RPMI8226 (cell line): ENCODE results near the gene FALEC.

Experiments used
- DNase-seq: peaks from one replicate; pipeline ENCODE4 v3.0.0-alpha.2; 2015

Gene FALEC

GRCh38 chr1:150512846-150513245, 2.7 kb upstream of the FALEC start:
- no peak for DNase-seq

- no peak for DNase-seq
Observed at GRCh38 chr1:150513351-150513791, 2.2 kb upstream of the FALEC start.

- DNase-seq: no peak
Observed at GRCh38 chr1:150514260-150514659, 1.3 kb upstream of the FALEC start.

GRCh38 chr1:150514913-150515327, 632 bp upstream of the FALEC start:
- DNase-seq: no peak

- DNase-seq: peak; percentile 21
Observed at GRCh38 chr1:150516050-150516591, 569 bp downstream of the FALEC start.

GRCh38 chr1:150516616-150517015, 1.1 kb downstream of the FALEC start:
- DNase-seq: no peak

GRCh38 chr1:150521196-150521968, 5.8 kb downstream of the FALEC start:
- DNase-seq: no peak

GRCh38 chr1:150525348-150525747, 9.8 kb downstream of the FALEC start:
- DNase-seq: no peak

GRCh38 chr1:150528196-150528595, 12.6 kb downstream of the FALEC start:
- no peak for DNase-seq

- no peak for DNase-seq
Observed at GRCh38 chr1:150529017-150529416, 13.5 kb downstream of the FALEC start.

GRCh38 chr1:150530491-150531159, 15.1 kb downstream of the FALEC start:
- DNase-seq: no peak

- DNase-seq: no peak
Observed at GRCh38 chr1:150532860-150533259, 17.3 kb downstream of the FALEC start.

GRCh38 chr1:150534002-150534401, 18.4 kb downstream of the FALEC start:
- no peak for DNase-seq

GRCh38 chr1:150535511-150536287, 20.1 kb downstream of the FALEC start:
- DNase-seq: no peak

GRCh38 chr1:150536836-150537731, 21.5 kb downstream of the FALEC start:
- DNase-seq: no peak

GRCh38 chr1:150537732-150538684, 22.5 kb downstream of the FALEC start:
- no peak for DNase-seq

- DNase-seq: no peak
Observed at GRCh38 chr1:150543500-150544143, 28.1 kb downstream of the FALEC start.

- DNase-seq: no peak
Observed at GRCh38 chr1:150544204-150544603, 28.7 kb downstream of the FALEC start.

GRCh38 chr1:150545486-150546032, 30.0 kb downstream of the FALEC start:
- DNase-seq: no peak

GRCh38 chr1:150546294-150546937, 30.9 kb downstream of the FALEC start:
- DNase-seq: no peak
